UCSD-AML1 (cell line): Measurements from ENCODE around the gene ADRA2B.
A peak's percentile ranks its signal among the peaks of the same experiment; 100 is the strongest.

ENCODE experiments used
- DNase-seq: peaks from one replicate; lab custom pipeline; 2025; ENCODE audit not compliant: unreplicated experiment; lab: John Stamatoyannopoulos, UW

Gene ADRA2B

DNA sequence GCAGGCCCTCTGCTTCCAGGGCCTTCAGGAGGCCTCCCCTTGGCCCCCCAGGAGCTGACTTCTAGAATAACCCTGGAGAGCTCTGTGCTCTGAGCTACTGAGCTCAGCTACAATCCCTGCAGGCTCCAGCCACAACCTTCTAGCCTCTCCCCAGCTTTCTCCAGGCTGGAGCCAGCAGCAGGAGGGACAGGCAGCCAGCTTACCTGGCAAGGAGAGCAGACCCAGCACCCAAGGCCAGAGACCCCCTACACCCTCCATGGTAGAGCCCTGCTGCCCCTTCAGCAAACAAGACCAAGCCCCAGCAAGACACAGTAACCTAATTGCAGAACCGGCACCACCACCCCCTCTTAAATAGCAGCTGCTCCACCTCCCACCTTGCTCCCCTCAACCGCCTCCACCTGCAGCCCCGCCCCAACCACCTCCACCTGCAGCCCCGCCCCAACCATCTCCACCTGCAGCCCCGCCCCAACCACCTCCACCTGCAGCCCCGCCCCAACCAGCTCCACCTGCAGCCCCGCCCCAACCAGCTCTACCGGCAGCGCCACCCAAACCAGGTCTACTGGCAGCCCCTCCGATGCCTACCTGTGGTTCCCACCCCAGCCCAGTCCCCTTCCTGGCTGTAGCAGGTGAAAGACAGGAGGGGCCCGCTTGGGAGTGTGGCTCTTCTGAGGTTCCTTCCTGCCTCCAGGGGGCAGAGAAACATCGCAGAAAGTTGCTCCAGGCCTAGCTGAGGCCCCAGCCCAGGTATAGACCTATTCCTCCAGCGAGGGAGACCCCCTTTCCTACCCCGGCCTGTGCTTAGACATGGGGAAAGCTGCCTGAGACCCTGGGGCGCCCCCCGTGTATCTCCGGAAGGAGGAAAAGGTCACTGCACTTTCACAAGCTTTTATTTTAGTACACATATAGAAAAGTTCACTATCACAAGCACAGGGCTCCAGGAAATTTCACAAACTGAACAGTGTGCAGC is 22.1 kb upstream of the ADRA2B start, which contains the start of gene ASTL:
TSS of gene ASTL (minus strand) at position 324 of the 967 bp plus-strand sequence. CDS start at position 258, 66 bp downstream.
- peak; percentile 52 for DNase-seq

GRCh38 chr2:96137321-96138178 is 21.2 kb upstream of the ADRA2B start:
- DNase-seq, result no peak

GRCh38 chr2:96136129-96136720 is 19.9 kb upstream of the ADRA2B start:
- no peak for DNase-seq

GRCh38 chr2:96135621-96136020 is 19.2 kb upstream of the ADRA2B start:
- no peak for DNase-seq

GRCh38 chr2:96135171-96135570 is 18.8 kb upstream of the ADRA2B start:
- no peak for DNase-seq

- no peak for DNase-seq
Observed at GRCh38 chr2:96134421-96134820, 18.1 kb upstream of the ADRA2B start.

DNA sequence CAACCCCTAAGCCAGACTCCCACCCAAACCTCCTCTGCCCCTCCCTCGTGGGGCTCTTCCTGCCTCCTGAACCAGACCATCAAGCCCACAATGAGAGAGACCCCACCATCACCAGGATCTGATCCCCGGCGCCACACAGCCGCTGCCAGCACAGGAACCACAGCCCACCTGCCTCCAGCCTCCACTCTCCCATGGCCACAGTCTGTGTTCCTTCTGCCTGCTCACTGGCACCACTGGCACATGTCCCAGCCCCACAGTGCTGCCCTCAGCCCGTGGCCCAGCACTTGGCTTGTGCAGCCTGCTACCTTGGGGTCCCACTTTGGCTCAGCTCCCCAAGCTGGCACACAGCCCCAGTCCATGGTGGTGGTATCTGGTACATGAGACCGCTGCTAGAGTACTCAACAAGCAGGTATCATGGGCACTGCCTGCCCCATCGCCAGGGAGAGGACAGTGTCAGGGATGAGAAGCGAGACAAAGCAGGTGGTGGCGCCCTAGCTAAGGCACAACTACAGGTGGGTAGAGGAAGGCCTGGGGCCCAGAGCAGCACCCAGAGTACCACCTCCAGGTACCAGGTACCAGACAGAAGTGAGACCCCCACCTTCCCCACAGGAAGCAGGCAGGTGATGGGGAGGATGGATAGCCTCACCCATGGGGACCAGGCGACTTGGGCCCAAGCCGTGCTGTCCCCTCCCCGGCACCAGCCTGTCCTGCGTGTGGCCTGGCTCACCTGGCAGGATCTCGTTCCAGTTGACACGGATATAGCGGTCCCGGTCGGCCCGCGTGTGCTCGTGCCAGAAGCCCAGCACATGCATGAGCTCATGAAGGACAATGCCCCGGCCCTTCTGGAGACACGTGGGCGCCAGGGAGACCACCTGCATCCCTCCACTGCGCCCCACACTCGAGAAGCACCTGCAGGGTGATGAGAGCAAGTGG is 15.7 kb upstream of the ADRA2B start:
- no peak for DNase-seq

- no peak for DNase-seq
Observed at GRCh38 chr2:96131152-96131812, 14.9 kb upstream of the ADRA2B start.

DNA sequence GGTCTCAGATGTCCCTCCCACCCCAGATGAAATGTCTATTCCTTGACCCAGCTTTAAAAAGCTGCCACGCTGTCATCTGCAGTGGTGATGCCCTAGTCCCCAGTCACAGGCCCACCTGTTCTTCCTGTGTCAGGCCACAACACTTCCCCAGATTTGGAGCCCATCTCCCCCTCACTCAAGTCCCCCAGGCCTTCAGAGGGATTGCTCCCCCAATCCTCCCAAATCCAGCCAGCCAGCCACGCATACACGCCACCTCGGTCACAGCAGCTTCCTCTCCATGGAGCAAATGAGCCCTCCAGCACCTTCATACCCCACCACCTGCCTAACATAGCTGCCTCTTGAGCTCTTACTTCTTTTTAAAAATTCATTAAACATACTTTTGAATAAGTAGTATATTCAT is 14.1 kb upstream of the ADRA2B start:
- no peak for DNase-seq

DNA sequence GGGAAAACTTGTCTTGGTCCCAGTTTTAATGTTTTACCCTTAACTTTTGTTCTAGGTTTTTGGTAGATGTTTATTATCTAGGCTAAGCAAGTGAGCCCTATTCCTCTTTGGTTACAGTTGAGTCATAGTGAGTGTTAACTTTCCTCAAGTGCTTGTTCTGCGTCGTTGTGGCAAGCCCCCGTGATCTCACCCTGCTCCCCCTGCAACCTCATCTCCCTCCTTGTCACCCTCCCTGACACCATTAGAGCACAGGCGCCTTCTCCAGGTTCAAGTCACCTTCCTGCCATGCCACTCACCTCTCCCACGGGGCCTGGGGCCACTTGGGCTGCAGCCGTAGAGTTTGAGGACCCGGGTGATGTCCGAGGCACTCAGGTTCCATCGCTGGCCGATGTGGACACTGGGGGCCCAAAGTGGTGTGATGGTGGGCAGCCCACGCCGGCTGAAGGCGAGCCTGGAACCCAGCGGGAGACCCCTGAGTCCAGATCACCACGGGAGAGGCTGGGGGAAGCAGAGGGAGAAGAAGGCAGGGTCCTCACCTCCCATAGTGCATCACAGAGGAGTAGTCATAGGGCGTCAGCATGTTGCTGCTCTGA is 13.3 kb upstream of the ADRA2B start:
- DNase-seq, result no peak

DNA sequence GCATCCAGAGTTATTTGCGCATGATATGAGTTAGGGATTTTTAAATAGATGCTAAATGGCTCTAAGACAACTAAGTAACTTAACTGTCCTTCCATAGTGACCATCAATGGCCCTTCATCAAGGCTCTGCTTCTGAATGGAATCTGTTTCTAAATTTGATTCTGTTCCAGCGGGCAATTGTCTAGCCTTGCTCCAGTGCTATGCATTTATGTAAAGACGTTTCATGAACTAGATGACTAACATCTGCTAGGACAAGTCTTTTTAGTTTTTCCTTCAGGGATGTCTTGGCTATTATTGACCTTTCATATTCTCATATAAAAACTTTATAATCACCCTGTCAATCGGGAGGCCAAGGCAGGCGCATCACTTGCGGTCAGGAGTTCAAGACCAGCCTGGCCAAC is 12.1 kb upstream of the ADRA2B start:
- no peak for DNase-seq

- DNase-seq, result no peak
Observed at GRCh38 chr2:96124406-96125265, 8.3 kb upstream of the ADRA2B start.

DNA sequence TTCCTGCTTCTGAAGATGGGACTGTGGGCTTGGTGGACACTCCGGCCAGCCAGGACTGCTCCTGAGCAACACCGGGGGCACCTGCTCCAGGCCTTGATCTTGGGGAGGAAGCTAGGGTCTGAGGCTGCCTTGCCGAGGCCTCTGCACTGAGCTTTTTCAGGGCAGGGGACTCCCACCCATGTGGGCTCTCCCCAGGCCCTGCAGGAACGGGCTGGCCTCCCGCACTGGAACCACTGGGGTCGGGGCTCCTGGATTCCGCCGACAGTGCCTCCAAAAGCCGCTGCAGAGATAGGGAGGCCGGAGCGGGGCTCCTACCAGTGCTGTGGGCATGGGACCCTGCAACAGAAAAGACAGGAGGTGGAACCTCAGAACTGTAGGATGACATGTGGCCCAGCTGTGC is 7.6 kb upstream of the ADRA2B start:
- no peak for DNase-seq

DNA sequence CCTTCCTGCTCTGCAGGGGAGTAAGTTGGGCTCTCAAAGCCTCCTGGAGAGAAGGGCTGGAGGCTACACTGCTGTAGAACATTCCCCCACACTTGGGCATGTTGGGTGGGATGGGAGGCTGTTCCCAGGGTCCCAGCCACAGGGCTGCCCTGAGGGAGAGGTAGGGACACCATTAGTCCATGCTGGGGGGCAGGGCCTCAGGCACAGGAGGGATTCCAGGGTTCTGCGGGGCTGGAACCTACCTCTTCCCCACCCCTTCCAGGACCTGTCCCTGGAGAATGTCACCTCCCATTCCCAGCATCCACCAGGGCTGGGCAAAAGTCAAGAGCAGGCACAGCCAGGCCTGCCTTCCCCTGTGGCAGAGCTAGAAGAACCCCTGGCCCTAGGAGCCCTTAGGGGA is 6.9 kb upstream of the ADRA2B start:
- no peak for DNase-seq

GRCh38 chr2:96122391-96122790 is 6.0 kb upstream of the ADRA2B start:
- no peak for DNase-seq

GRCh38 chr2:96121414-96121813 is 5.0 kb upstream of the ADRA2B start:
- no peak for DNase-seq

DNA sequence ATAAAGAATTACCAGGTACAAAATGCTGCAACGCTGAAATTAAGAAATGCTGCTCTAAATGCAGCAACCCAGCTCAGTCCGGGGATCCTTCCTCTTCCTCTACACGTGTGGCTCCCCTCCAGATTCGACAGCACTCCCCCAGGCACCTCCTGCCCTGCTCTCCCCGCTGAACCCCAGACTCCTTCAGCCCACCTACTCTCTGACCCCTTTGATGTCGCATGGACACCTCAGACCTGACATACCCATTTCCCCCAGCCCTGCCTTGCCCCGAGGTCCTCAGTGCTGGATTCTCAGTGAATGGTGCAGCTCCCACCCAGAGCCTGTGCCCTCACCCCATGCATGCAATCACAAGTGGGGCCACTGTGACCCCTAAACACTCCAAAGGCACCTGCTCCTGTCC is 4.6 kb upstream of the ADRA2B start:
- DNase-seq, result no peak

GRCh38 chr2:96120091-96120720 is 3.8 kb upstream of the ADRA2B start:
- no peak for DNase-seq
